D341Med (cell line): ENCODE measurements around the gene NKX3-2.

ENCODE experiments used
- DNase-seq: peaks from one replicate; pipeline ENCODE4 v3.0.0; 2012; ENCODE audit warnings: low spot score

NKX3-2 gene

GRCh38 chr4:13545394-13545808 is 1.1 kb upstream of the NKX3-2 start:
- DNase-seq, result no peak

- DNase-seq, result peak; percentile 92
Observed at GRCh38 chr4:13544606-13545393, 492 bp upstream of the NKX3-2 start.

- DNase-seq, result no peak
Observed at GRCh38 chr4:13543032-13543838, 1.1 kb downstream of the NKX3-2 start.

GRCh38 chr4:13542577-13543031 is 1.7 kb downstream of the NKX3-2 start:
- no peak for DNase-seq

GRCh38 chr4:13541720-13542576 is 2.4 kb downstream of the NKX3-2 start:
- DNase-seq, result no peak

GRCh38 chr4:13541176-13541604 is 3.1 kb downstream of the NKX3-2 start:
- DNase-seq, result no peak

GRCh38 chr4:13540446-13541175 is 3.7 kb downstream of the NKX3-2 start:
- no peak for DNase-seq

GRCh38 chr4:13539619-13540445 is 4.5 kb downstream of the NKX3-2 start:
- no peak for DNase-seq

- DNase-seq, result no peak
Observed at GRCh38 chr4:13539047-13539618, 5.2 kb downstream of the NKX3-2 start.

GRCh38 chr4:13538427-13538973 is 5.8 kb downstream of the NKX3-2 start:
- no peak for DNase-seq

- no peak for DNase-seq
Observed at GRCh38 chr4:13537832-13538177, 6.5 kb downstream of the NKX3-2 start.

- no peak for DNase-seq
Observed at GRCh38 chr4:13537011-13537831, 7.1 kb downstream of the NKX3-2 start.

- no peak for DNase-seq
Observed at GRCh38 chr4:13536607-13537006, 7.7 kb downstream of the NKX3-2 start.

- peak; percentile 22 for DNase-seq
Observed at GRCh38 chr4:13535708-13536361, 8.5 kb downstream of the NKX3-2 start.

- no peak for DNase-seq
Observed at GRCh38 chr4:13535118-13535517, 9.2 kb downstream of the NKX3-2 start.

- peak; percentile 27 for DNase-seq
Observed at GRCh38 chr4:13534344-13535063, 9.8 kb downstream of the NKX3-2 start.

- DNase-seq, result no peak
Observed at GRCh38 chr4:13533670-13534343, 10.5 kb downstream of the NKX3-2 start.
